Ovary (tissue), 3 donors: ENCODE measurements around the gene PCNT.

Source experiments
- CTCF ChIP-seq, 3 donors: fragments of 450-650 bp in 2 of 3; fragments of 200-600 bp in 1 of 3; IDR thresholded peaks; one replicate each; pipeline versions ENCODE4 v1.5.1 to v1.8.0; 2016 to 2022; ENCODE audit warnings: antibody characterized with exemption in 3 of 3, mild to moderate bottlenecking in 1 of 3
- POLR2A ChIP-seq: fragments of 450-650 bp; IDR thresholded peaks from one replicate; pipeline ENCODE4 v1.6.1; 2017; ENCODE audit warnings: antibody characterized with exemption, mild to moderate bottlenecking, moderate library complexity
- donor health status: DM: no; HTN: no; CAD: no.

- TF ChIP-seq POLR2A (no peak), CTCF (IDR thresholded peaks at IDR 0.05) (no peak)
Observed at GRCh38 chr21:46424621-46425020, 100.7 kb downstream of the PCNT start.
